ENCODE measurements around the gene COPZ2.

DNA sequence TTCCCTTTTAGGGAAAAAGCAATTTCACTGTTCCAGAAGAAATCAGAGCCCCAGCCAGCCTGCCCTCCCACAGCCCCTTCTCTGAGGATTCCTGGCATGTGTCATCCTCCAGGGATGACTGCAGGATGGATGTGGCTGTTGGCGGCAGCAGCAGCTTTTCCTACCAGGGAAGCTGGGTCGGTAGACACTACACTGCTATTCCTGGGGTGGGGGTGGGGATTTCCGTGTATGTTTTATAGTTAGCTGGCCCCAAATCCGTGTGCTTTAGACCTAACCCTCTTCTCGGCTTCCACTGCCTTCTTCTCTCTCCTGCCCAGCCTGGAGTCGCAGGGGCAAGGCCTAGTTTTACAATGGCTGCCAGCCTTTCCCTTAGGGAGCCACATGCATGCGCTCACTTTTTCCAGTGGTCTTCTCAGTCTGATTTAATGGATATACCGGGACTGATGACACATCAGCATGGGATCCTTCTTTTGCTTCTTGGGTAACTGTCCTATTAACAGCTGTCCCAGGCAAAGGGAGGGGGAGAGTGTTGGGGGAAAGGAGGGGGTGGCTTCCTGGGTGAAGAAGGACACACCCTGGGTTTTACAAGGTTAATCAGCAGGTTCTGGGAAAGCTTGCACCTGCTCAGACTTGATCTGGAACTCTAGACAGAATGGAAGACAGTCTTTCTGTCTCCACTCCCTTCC is 7.9 kb upstream of the COPZ2 start:
- TF ChIP-seq POLR2A (IDR thresholded peaks at IDR 0.05) (no peak), CTCF (IDR thresholded peaks at IDR 0.05) (no peak)
